ENCODE data around the gene ZCCHC7. TPM values are rescaled to one million over a fixed set of nuclear protein-coding genes. Genes with fewer than 3 reads are reported as not detected.

ZCCHC7 gene
- total and polyA plus RNA-seq, 4 donors, result 3.3 to 9.7 (median 7.6) TPM

DNA sequence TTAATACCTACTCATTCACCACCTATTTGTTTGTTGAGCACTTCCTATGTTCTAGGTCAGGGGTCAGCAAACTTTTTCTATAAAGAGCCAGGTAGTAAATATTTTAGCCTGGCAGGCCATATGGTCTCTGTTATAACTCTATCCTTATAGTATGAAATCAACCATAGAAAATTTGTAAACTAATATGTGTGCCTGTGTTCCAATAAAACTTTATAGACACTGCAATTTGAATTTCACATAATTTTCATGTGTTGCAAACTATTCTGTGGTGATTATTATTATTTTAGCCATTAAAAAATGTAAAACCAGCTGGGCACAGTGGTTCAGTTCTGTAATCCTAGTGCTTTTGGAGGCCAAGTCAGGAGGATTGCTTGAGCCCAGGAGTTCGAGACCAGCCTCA is 223.3 kb downstream of the ZCCHC7 start (continued):
- no peak for TF ChIP-seq ZBTB33 (IDR thresholded peaks at IDR 0.05)

DNA sequence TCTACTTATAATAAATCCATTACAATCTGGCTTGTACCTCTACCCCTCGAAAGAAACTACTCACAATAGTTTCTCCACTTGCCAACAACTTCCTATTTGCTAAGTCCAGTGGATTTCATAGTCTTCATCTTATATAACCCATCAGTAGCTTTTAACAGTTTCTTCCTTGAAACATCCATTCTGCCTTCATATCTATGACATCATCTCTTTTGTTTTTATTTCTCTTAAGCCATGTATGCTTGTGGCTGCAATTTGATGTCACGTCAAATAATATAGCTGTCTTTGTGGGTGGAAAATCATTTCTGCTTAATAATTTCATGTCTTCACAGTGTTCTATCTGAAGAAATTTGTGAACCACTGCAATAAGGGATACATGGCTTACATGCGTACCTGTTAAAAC is 224.7 kb downstream of the ZCCHC7 start:
- WGBS, result 95% methylated on average over 3 of the region's 3 CpGs
- no peak for DNase-seq (ENCODE audit: low spot score)
- Histone ChIP-seq H3K36me3 (ENCODE audit: control insufficient read depth in 4 of 4, insufficient read depth in 3 of 4, low read depth in 1 of 4, low read length in 3 of 4) (no peaks in the 10 kb centered on the region), H3K27ac (ENCODE audit: low read depth in 1 of 2, low read length in 2 of 2) (no peak overlapping the region), H3K9ac (ENCODE audit: low read depth in 1 of 2, low read length in 2 of 2) (no peak overlapping the region), H3K4me1 (ENCODE audit: control insufficient read depth in 4 of 4, insufficient read depth in 4 of 4, low read length in 3 of 4) (no peaks in the 10 kb centered on the region), H3K4me3 (ENCODE audit: low read depth in 1 of 3, low read length in 3 of 3) (no peak overlapping the region), H3K9me3 (ENCODE audit: control insufficient read depth in 4 of 4, low read length in 3 of 4) (no peaks in the 10 kb centered on the region), H3K27me3 (ENCODE audit: control insufficient read depth in 4 of 4, insufficient read depth in 4 of 4, low read length in 3 of 4) (no peaks in the 10 kb centered on the region)
- TF ChIP-seq RAD21 (IDR thresholded peaks at IDR 0.05) (no peak), CTCF (IDR thresholded peaks at IDR 0.05; ENCODE audit: low read depth, low read length, missing input control) (no peak), JUND (IDR thresholded peaks at IDR 0.05) (no peak), SP1 (IDR thresholded peaks at IDR 0.05) (no peak), RXRA (IDR thresholded peaks at IDR 0.05) (no peak), YY1 (IDR thresholded peaks at IDR 0.05) (no peak), HNF4G (IDR thresholded peaks at IDR 0.05) (no peak), FOXA1 (IDR thresholded peaks at IDR 0.05) (no peak), HNF4A (conservative IDR thresholded peaks at IDR 0.05) (no peak), EGR1 (IDR thresholded peaks at IDR 0.05; ENCODE audit: low read depth in 2 of 2) (no peak), GABPA (IDR thresholded peaks at IDR 0.05 in 1 of 2, conservative IDR thresholded peaks at IDR 0.05 in 1 of 2) (no peak), TAF1 (conservative IDR thresholded peaks at IDR 0.05) (no peak), ZBTB33 (IDR thresholded peaks at IDR 0.05) (no peak), NR2F2 (IDR thresholded peaks at IDR 0.05) (no peak), FOXA2 (IDR thresholded peaks at IDR 0.05) (no peak)
- TF ChIP-seq, protein P1, sequence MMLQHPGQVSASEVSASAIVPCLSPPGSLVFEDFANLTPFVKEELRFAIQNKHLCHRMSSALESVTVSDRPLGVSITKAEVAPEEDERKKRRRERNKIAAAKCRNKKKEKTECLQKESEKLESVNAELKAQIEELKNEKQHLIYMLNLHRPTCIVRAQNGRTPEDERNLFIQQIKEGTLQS (IDR thresholded peaks at IDR 0.05), result no peak
- TF ChIP-seq, protein P2, sequence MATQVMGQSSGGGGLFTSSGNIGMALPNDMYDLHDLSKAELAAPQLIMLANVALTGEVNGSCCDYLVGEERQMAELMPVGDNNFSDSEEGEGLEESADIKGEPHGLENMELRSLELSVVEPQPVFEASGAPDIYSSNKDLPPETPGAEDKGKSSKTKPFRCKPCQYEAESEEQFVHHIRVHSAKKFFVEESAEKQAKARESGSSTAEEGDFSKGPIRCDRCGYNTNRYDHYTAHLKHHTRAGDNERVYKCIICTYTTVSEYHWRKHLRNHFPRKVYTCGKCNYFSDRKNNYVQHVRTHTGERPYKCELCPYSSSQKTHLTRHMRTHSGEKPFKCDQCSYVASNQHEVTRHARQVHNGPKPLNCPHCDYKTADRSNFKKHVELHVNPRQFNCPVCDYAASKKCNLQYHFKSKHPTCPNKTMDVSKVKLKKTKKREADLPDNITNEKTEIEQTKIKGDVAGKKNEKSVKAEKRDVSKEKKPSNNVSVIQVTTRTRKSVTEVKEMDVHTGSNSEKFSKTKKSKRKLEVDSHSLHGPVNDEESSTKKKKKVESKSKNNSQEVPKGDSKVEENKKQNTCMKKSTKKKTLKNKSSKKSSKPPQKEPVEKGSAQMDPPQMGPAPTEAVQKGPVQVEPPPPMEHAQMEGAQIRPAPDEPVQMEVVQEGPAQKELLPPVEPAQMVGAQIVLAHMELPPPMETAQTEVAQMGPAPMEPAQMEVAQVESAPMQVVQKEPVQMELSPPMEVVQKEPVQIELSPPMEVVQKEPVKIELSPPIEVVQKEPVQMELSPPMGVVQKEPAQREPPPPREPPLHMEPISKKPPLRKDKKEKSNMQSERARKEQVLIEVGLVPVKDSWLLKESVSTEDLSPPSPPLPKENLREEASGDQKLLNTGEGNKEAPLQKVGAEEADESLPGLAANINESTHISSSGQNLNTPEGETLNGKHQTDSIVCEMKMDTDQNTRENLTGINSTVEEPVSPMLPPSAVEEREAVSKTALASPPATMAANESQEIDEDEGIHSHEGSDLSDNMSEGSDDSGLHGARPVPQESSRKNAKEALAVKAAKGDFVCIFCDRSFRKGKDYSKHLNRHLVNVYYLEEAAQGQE (IDR thresholded peaks at IDR 0.05), result no peak
- TF ChIP-seq, protein P3, sequence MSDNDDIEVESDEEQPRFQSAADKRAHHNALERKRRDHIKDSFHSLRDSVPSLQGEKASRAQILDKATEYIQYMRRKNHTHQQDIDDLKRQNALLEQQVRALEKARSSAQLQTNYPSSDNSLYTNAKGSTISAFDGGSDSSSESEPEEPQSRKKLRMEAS (IDR thresholded peaks at IDR 0.05), result no peak
